ENCODE data around the gene SPRYD4. TPM values are rescaled to one million over a fixed set of nuclear protein-coding genes. Genes with fewer than 3 reads are reported as not detected.

The SPRYD4 gene
- total RNA-seq, 1 donor from 2014 or later = 3.1 TPM

- Histone ChIP-seq H3K27ac (no peak overlapping the region), H3K27me3 (ENCODE audit: low read depth) (no peaks in the 10 kb centered on the region), H3K36me3 (peaks cover 10% of the 10 kb centered on the region), H3K4me1 (no peaks in the 10 kb centered on the region), H3K4me3 (no peak overlapping the region), H3K9me3 (no peaks in the 10 kb centered on the region)
- intact Hi-C loops (cut with DNase I) = no loop called here
- DNase-seq = no peak
- no peak for TF ChIP-seq CTCF (IDR thresholded peaks at IDR 0.05)
- ATAC-seq = no peak
Observed at GRCh38 chr12:56477521-56478225, 9.3 kb downstream of the SPRYD4 start.

GRCh38 chr12:56479625-56480024, 11.2 kb downstream of the SPRYD4 start:
- ATAC-seq (no peak), DNase-seq (no peak)
- H3K9me3 ChIP-seq = no peaks in the 10 kb centered on the region

GRCh38 chr12:56484566-56484965, 16.2 kb downstream of the SPRYD4 start:
- no peaks in the 10 kb centered on the region for H3K9me3 ChIP-seq
- no peak for TF ChIP-seq CTCF (IDR thresholded peaks at IDR 0.05)
- H3K4me1 ChIP-seq = peaks cover 18% of the 10 kb centered on the region
- intact Hi-C loops (cut with DNase I) = no loop called here
- ATAC-seq (no peak), DNase-seq (no peak)
- no peaks in the 10 kb centered on the region for H3K27me3 ChIP-seq (ENCODE audit: low read depth)
- no peak overlapping the region for H3K4me3 ChIP-seq
- no peaks in the 10 kb centered on the region for H3K36me3 ChIP-seq
- no peak overlapping the region for H3K27ac ChIP-seq

More at GRCh38 chr12:56479625-56480024, 11.2 kb downstream of the SPRYD4 start:
- intact Hi-C loops (cut with DNase I) = no loop called here
- Histone ChIP-seq H3K4me1 (no peaks in the 10 kb centered on the region), H3K27me3 (ENCODE audit: low read depth) (no peaks in the 10 kb centered on the region), H3K36me3 (no peaks in the 10 kb centered on the region), H3K4me3 (no peak overlapping the region), H3K27ac (no peak overlapping the region)
- no peak for TF ChIP-seq CTCF (IDR thresholded peaks at IDR 0.05)

GRCh38 chr12:56486694-56487093, 18.3 kb downstream of the SPRYD4 start:
- Histone ChIP-seq H3K9me3 (no peaks in the 10 kb centered on the region), H3K4me3 (no peak overlapping the region), H3K27me3 (ENCODE audit: low read depth) (no peaks in the 10 kb centered on the region), H3K36me3 (no peaks in the 10 kb centered on the region), H3K4me1 (peaks cover 18% of the 10 kb centered on the region), H3K27ac (no peak overlapping the region)
- DNase-seq (no peak), ATAC-seq (no peak)
- intact Hi-C loops (cut with DNase I) = no loop called here
- no peak for TF ChIP-seq CTCF (IDR thresholded peaks at IDR 0.05)

GRCh38 chr12:56487448-56488040, 19.2 kb downstream of the SPRYD4 start:
- intact Hi-C loops (cut with DNase I) = no loop called here
- no peak for TF ChIP-seq CTCF (IDR thresholded peaks at IDR 0.05)
- H3K4me1 ChIP-seq = peaks cover 18% of the 10 kb centered on the region
- H3K9me3 ChIP-seq = no peaks in the 10 kb centered on the region
- ATAC-seq (peak; percentile 68 to 70), DNase-seq (peak; percentile 68)
- no peaks in the 10 kb centered on the region for H3K36me3 ChIP-seq
- H3K27me3 ChIP-seq (ENCODE audit: low read depth) = no peaks in the 10 kb centered on the region
- H3K4me3 ChIP-seq = peak overlapping the region; percentile 74
- H3K27ac ChIP-seq = no peak overlapping the region
